ENCODE measurements around the gene JCHAIN. TPM values are rescaled to one million over a fixed set of nuclear protein-coding genes. Genes with fewer than 3 reads are reported as not detected.
"Not testable (repeated sequence)": the region's sequence is repeated elsewhere in the genome, so short reads cannot be mapped to it uniquely, and the experiment has no call there.

The JCHAIN gene
- total RNA-seq, 1 donor, result 2.2 TPM

- H4K20me1 ChIP-seq (ENCODE audit: insufficient read depth, low read length), result no peaks in the 10 kb centered on the region
- H3K27me3 ChIP-seq (ENCODE audit: insufficient read depth, low read length), result no peaks in the 10 kb centered on the region
- no peak overlapping the region for H3K4me2 ChIP-seq (ENCODE audit: insufficient read depth, low read length)
- DNase-seq (ENCODE audit: insufficient read length, low spot score, missing footprints), result no peak
- H3K79me2 ChIP-seq (ENCODE audit: insufficient read depth, low read length), result no peaks in the 10 kb centered on the region
- no peaks in the 10 kb centered on the region for H3K36me3 ChIP-seq (ENCODE audit: insufficient read depth, low read length)
- H2AFZ ChIP-seq (ENCODE audit: low read length), result no peak overlapping the region
- TF ChIP-seq CTCF (IDR thresholded peaks at IDR 0.05; ENCODE audit: extremely low read depth, low read depth, low read length), result no peak
- peaks cover 10% of the 10 kb centered on the region for H3K4me1 ChIP-seq (ENCODE audit: insufficient read depth, low read length)
- no peaks in the 10 kb centered on the region for H3K9me3 ChIP-seq (ENCODE audit: low read depth, low read length)
- H3K27ac ChIP-seq (ENCODE audit: low read depth, low read length), result no peak overlapping the region
- H3K4me3 ChIP-seq (ENCODE audit: insufficient read depth, low read length), result no peak overlapping the region
Observed at GRCh38 chr4:70674191-70674590, 7.9 kb upstream of the JCHAIN start.

- H3K36me3 ChIP-seq (ENCODE audit: insufficient read depth, low read length), result no peaks in the 10 kb centered on the region
- TF ChIP-seq CTCF (IDR thresholded peaks at IDR 0.05; ENCODE audit: extremely low read depth, low read depth, low read length), result no peak
- peaks cover 24% of the 10 kb centered on the region for H3K4me1 ChIP-seq (ENCODE audit: insufficient read depth, low read length)
- no peaks in the 10 kb centered on the region for H3K9me3 ChIP-seq (ENCODE audit: low read depth, low read length)
- no peaks in the 10 kb centered on the region for H3K79me2 ChIP-seq (ENCODE audit: insufficient read depth, low read length)
- H3K27ac ChIP-seq (ENCODE audit: low read depth, low read length), result no peak overlapping the region
- H3K27me3 ChIP-seq (ENCODE audit: insufficient read depth, low read length), result no peaks in the 10 kb centered on the region
- H3K4me3 ChIP-seq (ENCODE audit: insufficient read depth, low read length), result no peak overlapping the region
- no peak for DNase-seq (ENCODE audit: insufficient read length, low spot score, missing footprints)
- no peak overlapping the region for H2AFZ ChIP-seq (ENCODE audit: low read length)
- no peak overlapping the region for H3K4me2 ChIP-seq (ENCODE audit: insufficient read depth, low read length)
- no peaks in the 10 kb centered on the region for H4K20me1 ChIP-seq (ENCODE audit: insufficient read depth, low read length)
Observed at GRCh38 chr4:70671091-70671490, 4.8 kb upstream of the JCHAIN start.

GRCh38 chr4:70670332-70671014 lies 4.2 kb upstream of the JCHAIN start:
- no peaks in the 10 kb centered on the region for H3K79me2 ChIP-seq (ENCODE audit: insufficient read depth, low read length)
- H3K4me1 ChIP-seq (ENCODE audit: insufficient read depth, low read length), result peaks cover 27% of the 10 kb centered on the region
- no peaks in the 10 kb centered on the region for H4K20me1 ChIP-seq (ENCODE audit: insufficient read depth, low read length)
- no peak for TF ChIP-seq CTCF (IDR thresholded peaks at IDR 0.05; ENCODE audit: extremely low read depth, low read depth, low read length)
- H3K4me3 ChIP-seq (ENCODE audit: insufficient read depth, low read length), result no peak overlapping the region
- DNase-seq (ENCODE audit: insufficient read length, low spot score, missing footprints), result peak; percentile 46
- H3K9me3 ChIP-seq (ENCODE audit: low read depth, low read length), result no peaks in the 10 kb centered on the region
- no peaks in the 10 kb centered on the region for H3K27me3 ChIP-seq (ENCODE audit: insufficient read depth, low read length)
- peak overlapping the region; percentile 37 for H3K4me2 ChIP-seq (ENCODE audit: insufficient read depth, low read length)
- H2AFZ ChIP-seq (ENCODE audit: low read length), result no peak overlapping the region
- H3K36me3 ChIP-seq (ENCODE audit: insufficient read depth, low read length), result no peaks in the 10 kb centered on the region
- H3K27ac ChIP-seq (ENCODE audit: low read depth, low read length), result no peak overlapping the region

- no peak for TF ChIP-seq CTCF (IDR thresholded peaks at IDR 0.05; ENCODE audit: extremely low read depth, low read depth, low read length)
- H3K27ac ChIP-seq (ENCODE audit: low read depth, low read length), result no peak overlapping the region
- H3K27me3 ChIP-seq (ENCODE audit: insufficient read depth, low read length), result no peaks in the 10 kb centered on the region
- H3K9me3 ChIP-seq (ENCODE audit: low read depth, low read length), result no peaks in the 10 kb centered on the region
- peak overlapping the region; percentile 15 for H3K4me3 ChIP-seq (ENCODE audit: insufficient read depth, low read length)
- H3K4me1 ChIP-seq (ENCODE audit: insufficient read depth, low read length), result peaks cover 27% of the 10 kb centered on the region
- peak overlapping the region; percentile 13 for H2AFZ ChIP-seq (ENCODE audit: low read length)
- no peaks in the 10 kb centered on the region for H3K36me3 ChIP-seq (ENCODE audit: insufficient read depth, low read length)
- peak overlapping the region; percentile 46 for H3K4me2 ChIP-seq (ENCODE audit: insufficient read depth, low read length)
- H3K79me2 ChIP-seq (ENCODE audit: insufficient read depth, low read length), result no peaks in the 10 kb centered on the region
- DNase-seq (ENCODE audit: insufficient read length, low spot score, missing footprints), result no peak
- H4K20me1 ChIP-seq (ENCODE audit: insufficient read depth, low read length), result no peaks in the 10 kb centered on the region
Observed at GRCh38 chr4:70667740-70668535, 1.6 kb upstream of the JCHAIN start.

- H2AFZ ChIP-seq (ENCODE audit: low read length), result not testable (repeated sequence)
Observed at GRCh38 chr4:70661309-70661922, 4.9 kb downstream of the JCHAIN start.

More at GRCh38 chr4:70661309-70661922, 4.9 kb downstream of the JCHAIN start:
- H3K27me3 ChIP-seq (ENCODE audit: insufficient read depth, low read length); H3K36me3 ChIP-seq (ENCODE audit: insufficient read depth, low read length); H3K4me1 ChIP-seq (ENCODE audit: insufficient read depth, low read length); H3K27ac ChIP-seq (ENCODE audit: low read depth, low read length); H3K79me2 ChIP-seq (ENCODE audit: insufficient read depth, low read length); H3K9me3 ChIP-seq (ENCODE audit: low read depth, low read length); H3K4me3 ChIP-seq (ENCODE audit: insufficient read depth, low read length); H3K4me2 ChIP-seq (ENCODE audit: insufficient read depth, low read length); H4K20me1 ChIP-seq (ENCODE audit: insufficient read depth, low read length): not testable (repeated sequence)
- peak; percentile 53 for DNase-seq (ENCODE audit: insufficient read length, low spot score, missing footprints)
